HG03439 (cell line): ENCODE measurements around the gene SERPINA12.
"Not testable (repeated sequence)": the region's sequence is repeated elsewhere in the genome, so short reads cannot be mapped to it uniquely, and the experiment has no call there.

Source experiments
- ATAC-seq: cut with Tn5 transposase; IDR thresholded peaks from one replicate; pipeline ENCODE4 v1.9.1; 2021; ENCODE audit warnings: mild to moderate bottlenecking, moderate library complexity; ENCODE audit not compliant: unreplicated experiment

SERPINA12 gene

DNA sequence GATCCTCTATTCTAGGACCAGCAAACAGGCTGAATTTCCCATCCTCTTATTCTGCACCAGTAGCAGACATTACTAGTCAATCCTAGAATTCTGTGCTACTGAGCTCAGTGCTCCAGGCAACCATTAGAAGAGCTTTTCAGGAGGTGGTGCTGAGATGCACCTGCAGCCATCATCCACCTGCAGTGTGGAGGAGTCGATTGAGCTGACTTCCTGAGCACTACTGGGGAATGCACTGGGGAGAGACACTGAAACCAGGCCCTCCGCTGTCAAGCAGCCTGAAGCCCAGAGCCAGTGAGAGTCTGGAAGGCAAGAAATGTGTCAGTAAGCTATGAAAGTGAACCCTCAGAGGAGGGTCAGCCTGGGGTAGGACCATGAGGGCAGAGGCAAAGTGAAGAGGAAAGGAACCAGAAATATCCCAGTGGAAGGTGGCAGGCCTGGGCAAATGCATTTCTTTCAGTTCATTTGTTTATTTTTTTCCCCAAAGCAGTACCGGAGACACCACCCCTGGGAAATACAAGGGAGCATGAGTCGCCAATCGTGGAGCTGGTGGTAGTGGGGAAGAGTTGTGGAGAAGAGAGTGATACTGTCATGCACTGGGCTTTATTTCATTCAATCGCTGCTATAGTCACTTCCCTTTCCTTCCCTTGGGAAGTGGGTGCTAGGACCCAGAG lies 28.9 kb upstream of the SERPINA12 start:
- no peak for ATAC-seq

DNA sequence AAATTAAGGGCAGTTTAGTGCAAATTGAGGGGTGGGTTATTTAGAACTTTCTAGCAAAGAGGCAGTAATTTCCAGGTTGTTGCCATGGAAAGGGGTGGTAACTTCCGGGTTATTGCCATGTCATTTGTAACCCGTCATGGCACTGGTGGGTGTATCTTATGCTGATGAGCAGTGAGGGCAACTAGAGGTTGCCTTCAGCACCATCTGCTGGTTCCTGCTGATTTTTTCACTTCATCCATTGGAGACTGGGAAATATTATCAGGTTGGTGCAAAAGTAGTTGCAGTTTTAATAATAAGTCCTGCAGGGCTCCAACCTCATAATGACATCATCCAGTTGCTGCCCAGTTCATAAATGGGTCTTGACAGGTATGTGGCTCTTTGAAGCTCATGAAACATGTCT lies 27.6 kb upstream of the SERPINA12 start:
- ATAC-seq = no peak

- no peak for ATAC-seq
Measured at GRCh38 chr14:94535506-94535905, 26.2 kb upstream of the SERPINA12 start.

DNA sequence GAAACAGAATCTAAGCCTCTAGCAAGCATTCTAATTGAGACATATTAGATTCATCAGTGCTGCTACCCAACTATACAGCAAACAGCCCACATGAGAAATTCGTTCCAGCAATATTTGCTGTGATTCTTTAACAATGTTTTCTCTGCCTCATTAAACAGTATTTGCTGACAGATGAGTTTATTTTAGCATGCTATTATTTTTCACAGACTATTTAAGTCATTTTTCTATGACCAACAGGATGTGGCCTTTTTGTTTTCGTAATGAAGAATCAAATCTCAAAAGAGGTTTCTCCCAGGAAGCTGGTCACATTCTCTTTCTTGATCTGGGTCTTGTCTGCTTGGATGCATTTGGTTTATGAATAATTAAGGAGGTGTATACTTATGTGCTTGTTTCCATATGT lies 23.2 kb upstream of the SERPINA12 start:
- no peak for ATAC-seq

DNA sequence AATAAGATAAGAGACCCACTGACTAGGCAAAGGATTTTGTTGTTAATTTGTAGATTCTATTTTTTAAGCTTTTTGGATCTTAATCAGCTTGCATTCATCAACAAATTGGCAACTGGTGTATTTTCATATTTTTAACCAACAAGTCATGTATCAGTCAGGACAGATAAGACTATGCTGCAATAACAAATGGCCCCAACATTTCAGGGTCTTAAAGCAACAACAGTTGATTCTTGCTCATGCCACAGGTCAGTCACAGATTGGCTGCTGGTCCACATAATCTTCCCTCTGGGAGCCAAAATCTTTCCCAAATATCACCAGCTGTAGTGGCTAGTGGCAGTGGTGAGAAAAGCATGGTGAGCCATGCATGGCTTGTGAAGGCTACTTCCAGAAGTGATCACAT lies 21.9 kb upstream of the SERPINA12 start:
- ATAC-seq = no peak

GRCh38 chr14:94524093-94524492 lies 14.8 kb upstream of the SERPINA12 start:
- ATAC-seq = no peak

- ATAC-seq = no peak
Measured at GRCh38 chr14:94523265-94523664, 14.0 kb upstream of the SERPINA12 start.

DNA sequence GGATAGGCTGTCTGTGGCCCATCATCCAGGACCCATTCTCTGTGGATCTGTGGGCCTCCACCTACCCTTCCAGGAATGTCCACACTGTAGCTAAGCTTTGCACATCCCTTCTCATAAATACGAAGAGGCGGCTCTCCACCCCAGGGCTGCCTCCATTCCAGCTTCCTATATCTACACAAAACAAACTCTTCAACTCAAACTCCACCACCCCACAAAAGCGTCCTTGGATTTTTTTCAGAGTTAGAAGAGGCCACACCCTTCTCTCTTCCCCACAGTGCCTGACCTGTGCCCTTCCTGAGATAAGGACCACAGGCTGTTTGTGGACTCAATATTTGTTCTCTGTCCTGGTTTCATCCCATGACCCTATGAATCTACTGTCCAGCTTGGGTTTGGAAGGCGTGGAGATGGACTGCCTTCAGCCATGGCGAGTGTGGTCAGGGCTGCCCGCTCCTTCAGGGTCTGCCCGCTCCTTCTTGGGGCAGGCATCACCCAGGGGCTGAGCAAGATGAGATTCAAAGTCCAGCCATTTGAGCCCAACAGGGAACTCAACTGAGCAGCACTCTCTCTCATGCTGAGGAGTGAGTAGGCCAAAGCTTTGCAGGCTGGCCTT lies 13.0 kb upstream of the SERPINA12 start:
- ATAC-seq = no peak

DNA sequence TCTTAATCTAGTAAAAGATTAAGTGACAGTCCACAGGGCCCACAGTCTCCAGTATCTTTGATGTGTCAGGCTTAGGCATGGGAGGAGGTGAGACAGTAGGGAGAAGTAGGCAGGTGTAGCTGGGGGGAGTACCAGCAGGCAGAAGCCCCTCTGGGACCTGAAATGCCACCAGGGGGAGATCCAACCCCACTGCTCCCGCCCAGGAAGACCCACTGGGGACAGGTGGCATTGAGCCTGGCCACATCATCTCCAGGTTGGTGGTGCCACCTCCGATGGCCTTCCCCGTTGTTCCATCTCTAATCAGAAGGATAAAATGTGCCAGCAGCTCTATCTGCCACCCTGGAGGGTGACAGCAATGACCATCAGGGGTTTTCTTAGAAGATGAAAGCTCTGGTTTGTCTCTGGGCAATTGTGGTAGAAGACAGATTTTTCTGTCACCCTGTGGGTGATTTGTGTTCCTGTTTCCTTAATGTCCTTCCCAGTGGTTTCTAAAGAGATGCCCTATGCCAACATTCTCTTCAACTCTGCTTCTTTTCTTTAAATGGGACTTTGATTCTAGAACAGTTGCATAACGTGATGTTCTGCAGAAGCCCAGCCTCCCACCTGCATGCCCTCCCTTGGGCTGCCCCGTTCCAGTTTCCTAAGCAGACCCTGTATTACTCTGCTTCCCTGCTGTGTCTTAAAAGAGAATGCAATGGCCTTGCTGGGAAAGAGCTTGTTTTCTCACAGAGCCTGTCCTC lies 12.3 kb upstream of the SERPINA12 start:
- ATAC-seq = no peak

DNA sequence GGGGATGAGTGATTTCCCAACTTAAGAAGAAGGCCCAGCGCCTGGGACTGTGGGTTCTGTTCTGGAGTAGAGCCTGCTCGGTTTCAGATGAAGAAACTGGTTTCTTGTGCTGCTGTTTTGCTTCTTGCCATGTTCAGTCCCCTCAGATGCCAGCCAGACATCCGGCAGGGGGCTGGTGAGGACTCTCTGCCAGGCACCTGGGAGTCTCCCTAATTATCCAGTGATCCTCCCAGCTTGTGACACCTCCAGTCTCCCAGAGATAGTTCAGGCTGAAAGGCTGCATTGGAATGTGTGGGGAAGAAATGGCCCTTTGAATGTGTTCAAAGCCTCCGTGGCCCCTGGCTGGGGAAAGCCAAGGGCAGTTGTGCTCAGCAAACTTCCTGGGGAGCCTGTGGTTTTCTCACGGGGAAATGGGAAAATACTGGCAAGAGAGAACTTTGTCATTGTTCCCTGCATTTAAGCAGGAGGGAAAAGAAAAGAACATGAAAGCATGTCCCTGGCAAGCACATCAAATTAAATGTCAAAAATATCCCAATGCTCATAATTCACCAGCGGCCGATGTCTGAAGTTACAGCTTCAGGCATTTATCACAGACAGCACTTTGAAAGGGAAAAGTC lies 8.5 kb upstream of the SERPINA12 start:
- ATAC-seq = no peak

DNA sequence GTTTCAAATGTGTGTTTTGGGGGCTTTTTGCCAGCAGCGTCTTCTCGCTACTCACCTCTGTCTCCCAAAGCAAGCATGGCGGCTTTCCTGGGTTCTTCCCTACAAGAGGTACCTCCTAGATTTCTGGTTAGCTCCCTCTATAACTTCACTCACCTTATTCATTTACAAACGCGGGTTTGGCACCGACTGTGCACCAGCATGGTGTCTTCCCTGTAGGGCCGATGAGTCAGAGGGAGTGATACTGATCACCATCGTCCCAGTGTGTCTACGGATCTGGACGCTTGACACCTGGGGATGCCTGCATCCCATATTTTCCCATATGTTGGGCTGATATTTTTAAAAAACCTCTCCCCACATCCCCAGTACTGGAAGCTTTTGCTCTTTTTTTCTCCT lies 8.0 kb upstream of the SERPINA12 start:
- ATAC-seq = no peak

DNA sequence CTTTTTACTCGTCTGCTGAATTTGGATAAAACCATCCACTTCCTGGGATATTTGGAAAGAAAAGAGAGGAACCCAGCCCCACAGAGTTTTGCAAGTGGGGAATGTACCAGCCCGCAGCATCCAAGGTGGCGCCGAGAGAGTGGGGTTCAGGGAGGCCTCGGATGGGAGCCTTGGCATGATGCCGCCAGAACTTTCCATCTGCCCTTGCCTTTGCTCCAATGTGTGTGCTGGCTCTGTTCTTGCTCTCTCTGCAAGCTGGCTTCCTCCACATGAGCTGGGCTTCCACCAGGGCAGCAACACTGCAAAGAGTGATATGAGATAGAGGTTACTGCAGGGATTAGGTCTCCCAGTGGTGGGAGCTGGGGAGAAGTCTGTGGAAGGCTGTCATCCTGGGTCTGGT lies 6.6 kb upstream of the SERPINA12 start:
- ATAC-seq = no peak

DNA sequence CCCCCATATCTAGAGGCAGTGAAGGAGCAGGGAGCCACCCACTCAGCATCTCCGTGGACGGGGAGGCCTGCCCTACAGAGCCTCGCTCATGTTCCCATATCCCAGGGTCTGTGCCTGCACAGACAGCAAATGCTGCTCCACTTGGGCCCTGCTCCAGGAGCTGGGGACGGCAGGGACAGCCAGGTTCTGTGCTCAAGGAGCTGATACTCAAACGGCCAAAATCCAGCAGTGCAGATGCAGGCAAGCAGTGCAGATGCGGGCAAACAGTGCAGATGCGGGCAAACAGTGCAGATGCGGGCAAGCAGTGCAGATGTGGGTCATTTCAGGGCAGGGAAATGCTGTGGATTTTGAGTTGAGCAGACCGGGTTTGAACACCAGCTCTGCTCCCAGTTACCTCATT lies 6.2 kb upstream of the SERPINA12 start:
- no peak for ATAC-seq

DNA sequence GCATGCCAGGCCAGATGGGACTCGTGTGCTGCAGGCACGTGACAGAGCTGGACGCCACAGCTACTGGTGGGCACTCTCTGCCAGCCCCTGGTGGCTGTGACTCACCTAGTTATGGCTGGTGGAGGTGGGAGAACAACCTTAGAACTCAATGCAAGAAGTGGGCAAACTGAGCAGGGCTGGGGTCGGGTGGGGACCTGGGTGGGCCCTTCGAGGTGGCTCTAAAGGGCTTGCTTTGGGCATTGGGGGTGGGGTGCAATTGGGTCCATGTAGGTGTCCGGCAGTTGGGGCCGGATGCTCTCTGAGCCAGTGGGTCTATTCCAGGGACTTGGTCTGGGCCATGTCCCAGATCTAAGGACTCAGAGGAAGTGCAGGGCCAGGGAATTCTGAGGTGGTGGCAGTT lies 5.1 kb upstream of the SERPINA12 start:
- ATAC-seq = no peak

DNA sequence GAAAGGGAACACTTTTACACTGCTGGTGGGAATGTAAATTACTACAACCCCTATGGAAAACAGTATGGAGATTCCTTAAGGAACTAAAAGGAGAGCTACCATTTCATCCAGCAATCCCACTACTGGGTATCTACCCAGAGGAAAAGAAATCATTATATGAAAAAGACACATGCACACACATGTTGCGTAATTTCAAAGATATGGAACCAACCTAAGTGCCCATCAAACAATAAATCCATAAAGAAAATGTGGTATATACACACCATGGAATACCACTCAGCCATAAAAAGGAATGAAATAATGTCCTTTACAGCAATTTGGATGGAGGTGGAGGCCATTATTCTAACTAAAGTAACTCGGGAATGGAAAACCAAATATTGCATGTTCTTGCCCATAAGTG lies 1.2 kb upstream of the SERPINA12 start:
- ATAC-seq = not testable (repeated sequence)

- no peak for ATAC-seq
Measured at GRCh38 chr14:94505641-94506040, 3.6 kb downstream of the SERPINA12 start.

DNA sequence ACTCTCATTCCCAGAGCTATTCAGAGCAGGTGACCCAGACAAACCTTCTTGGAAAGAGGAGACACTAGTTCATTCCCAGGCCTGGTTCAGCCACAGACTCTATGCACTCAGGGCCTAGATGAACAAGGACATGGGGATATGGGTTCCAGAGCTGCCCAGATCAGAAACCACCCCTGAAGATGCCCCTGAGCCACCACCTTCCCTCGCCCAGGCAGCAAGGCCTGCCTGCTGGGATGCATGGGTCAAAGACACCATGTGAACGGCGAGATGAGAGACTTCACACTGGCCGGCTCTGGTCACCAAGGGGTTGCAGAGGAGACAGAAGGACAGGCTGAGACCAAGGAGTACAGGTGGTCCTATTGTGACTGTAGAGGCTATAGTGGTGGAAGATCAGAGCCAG lies 4.1 kb downstream of the SERPINA12 start:
- no peak for ATAC-seq

- ATAC-seq = no peak
Measured at GRCh38 chr14:94501588-94502516, 7.4 kb downstream of the SERPINA12 start.

- ATAC-seq = no peak
Measured at GRCh38 chr14:94500264-94500663, 9.0 kb downstream of the SERPINA12 start.

DNA sequence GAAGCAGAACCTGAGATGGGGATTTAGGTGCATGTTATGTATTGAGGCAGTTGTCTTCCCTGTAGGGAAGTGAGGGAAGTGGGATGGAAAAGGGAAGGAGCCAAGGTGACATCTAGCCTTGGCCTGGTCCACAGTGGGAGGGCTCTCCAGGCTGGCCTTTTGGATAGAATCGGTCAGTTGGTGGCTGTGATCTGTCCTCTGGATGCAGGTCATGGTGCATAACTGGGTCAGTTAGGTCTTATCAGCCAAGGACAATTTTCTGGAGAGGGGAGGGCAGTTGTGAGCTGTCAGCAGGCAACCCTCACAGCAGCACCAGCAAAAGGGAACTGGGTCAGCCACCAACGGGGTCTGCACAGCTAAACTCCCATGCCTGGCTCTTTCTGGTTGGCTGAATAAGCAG lies 9.6 kb downstream of the SERPINA12 start:
- ATAC-seq = no peak

- no peak for ATAC-seq
Measured at GRCh38 chr14:94498215-94498614, 11.1 kb downstream of the SERPINA12 start.
